Thoracic aorta endothelial cell (primary cell): ENCODE measurements around the gene PDCD1. TPM values are rescaled to one million over a fixed set of nuclear protein-coding genes. Genes with fewer than 3 reads are reported as not detected.

Experiments
- total RNA-seq: library from RNA; depleted of rRNA; stranded (reverse); fragments of >200 nt; gene quantifications from 2 replicates; pipeline ENCODE4 v1.2.3, GENCODE V29; 2012

PDCD1 gene
- not detected in 2 replicates for total RNA-seq

GRCh38 chr2:241858206-241859016 lies at the start of gene PDCD1:
PDCD1 (minus strand) TSS chr2:241858894; CDS start chr2:241858838, 56 bp downstream.

GRCh38 chr2:241869087-241869961 lies 10.6 kb upstream of the PDCD1 start, which contains the start of gene RTP5:
RTP5 (plus strand) TSS chr2:241869729; CDS start chr2:241869757, 28 bp downstream.

GRCh38 chr2:241808721-241809382 lies 49.8 kb downstream of the PDCD1 start, which contains the start of gene NEU4:
NEU4 (plus strand) TSS chr2:241809193; CDS start chr2:241814485, 5,292 bp downstream.

Other genes starting within 250 kb of the PDCD1 start
- gene THAP4, start 221.7 kb downstream of the PDCD1 start, total RNA-seq: 34.8 and 45.0 TPM in 2 replicates
- gene ATG4B, start 221.2 kb downstream of the PDCD1 start, total RNA-seq: 49.3 and 52.5 TPM in 2 replicates
- 60.6 and 64.4 TPM in 2 replicates for gene DTYMK, start 172.1 kb downstream of the PDCD1 start, total RNA-seq
- gene ING5, start 156.9 kb downstream of the PDCD1 start, total RNA-seq: 18.0 and 19.3 TPM in 2 replicates
- gene D2HGDH, start 124.3 kb downstream of the PDCD1 start, total RNA-seq: 9.2 and 10.1 TPM in 2 replicates
- not detected in 2 replicates for gene GAL3ST2, start 82.1 kb downstream of the PDCD1 start, total RNA-seq
- not detected in 2 replicates for gene NEU4, start 49.7 kb downstream of the PDCD1 start, total RNA-seq
- not detected in 2 replicates for gene RTP5, start 10.8 kb upstream of the PDCD1 start, total RNA-seq